Ecto neural progenitor cell (in vitro differentiated cells): Measurements from ENCODE around the gene ASF1B.
"Not testable (repeated sequence)": the region's sequence is repeated elsewhere in the genome, so short reads cannot be mapped to it uniquely, and the experiment has no call there.

ENCODE experiments used
- DNase-seq: peaks from one replicate; pipeline ENCODE4 v3.0.0-alpha.2; 2018; ENCODE audit warnings: low spot score

The ASF1B gene

DNA sequence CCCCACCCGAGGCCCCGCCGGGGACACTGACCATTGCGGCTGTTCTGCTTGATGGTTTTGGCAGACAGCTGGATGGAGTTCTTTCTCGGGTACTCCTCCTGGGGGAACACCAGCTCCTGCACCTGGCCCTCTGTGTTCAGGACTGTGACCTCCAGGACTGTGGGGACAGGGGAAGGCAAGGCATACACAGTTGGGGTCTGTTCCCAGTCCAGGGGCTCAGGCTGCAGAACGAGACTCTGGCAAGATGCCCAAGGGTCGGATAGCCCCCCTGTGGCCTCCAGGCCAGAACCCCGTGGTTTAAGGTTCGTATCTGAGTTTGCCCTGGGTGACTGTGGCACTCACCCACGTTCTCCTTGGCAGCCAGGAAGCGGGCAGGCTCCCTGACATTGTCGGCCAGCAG, 22.7 kb upstream of the ASF1B start:
- DNase-seq, result no peak

DNA sequence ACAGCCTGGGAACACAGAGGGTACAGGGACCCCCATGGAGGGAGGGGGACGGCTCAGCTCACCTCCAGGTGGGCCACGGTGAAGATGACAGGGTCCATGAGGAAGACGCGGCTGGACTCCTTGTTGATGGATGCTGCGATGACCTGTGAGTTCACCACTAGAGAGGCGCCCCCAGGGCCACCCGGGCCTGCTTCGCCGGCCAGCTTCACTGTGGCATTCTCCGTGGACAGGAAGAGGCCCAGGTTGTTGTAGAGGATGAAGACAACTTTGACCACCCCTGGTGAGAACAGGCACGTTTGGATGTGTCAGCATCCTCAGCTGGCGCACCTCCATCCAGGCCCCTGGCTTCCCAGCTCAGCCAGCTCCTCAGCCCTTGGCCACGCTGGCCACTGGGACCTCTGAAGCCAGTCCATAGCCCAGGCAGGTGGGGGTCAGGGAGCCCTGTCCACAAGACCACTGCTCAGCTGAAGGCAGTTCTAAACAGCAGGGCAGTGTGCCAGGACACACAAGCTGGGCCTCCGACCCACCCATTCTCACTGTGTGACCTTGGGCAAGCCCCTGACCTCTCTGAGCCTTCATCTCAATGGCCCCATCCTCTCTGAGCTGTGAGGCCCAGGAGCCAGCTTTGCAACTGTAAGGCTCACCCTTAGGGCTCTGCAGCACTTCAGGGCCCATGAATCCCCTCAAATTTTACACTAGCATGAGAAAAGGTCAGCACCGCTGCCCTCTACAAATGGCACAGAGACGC, 22.1 kb upstream of the ASF1B start:
- no peak for DNase-seq

DNA sequence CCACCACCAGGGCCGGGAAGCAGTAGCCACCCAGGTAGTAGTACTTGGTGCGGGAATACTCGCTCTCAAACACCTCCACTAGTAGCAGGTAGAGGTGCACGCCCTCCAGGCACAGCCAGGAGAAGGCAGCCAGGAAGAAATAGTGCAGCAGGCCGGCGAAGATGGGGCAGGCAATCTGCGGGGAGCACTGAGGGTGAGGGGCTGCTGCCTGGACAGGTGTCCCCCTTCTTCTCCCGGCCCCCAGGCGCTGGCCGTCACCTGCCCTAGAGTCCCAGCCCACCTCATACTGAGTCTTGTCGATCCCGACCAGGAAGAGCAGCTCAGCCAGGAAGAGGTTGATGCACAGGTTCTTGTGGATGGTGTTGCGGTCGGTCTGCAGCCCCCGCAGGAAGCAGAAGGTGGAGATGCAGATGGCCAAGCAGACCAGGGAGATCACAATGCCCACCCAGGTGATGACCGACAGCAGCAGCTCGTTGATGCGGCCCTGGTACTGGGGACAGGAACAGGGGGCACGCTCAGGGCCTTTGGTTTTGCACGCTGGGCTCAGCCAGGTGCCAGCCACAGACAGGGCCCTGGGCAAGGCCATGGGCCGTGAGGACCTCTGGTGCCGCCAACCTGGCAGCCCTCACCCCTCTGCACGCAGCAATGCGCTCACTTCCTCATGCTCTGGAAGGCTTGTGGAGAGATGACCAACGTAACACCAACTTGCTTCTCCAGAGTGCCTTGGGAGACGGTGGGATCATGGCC, 20.8 kb upstream of the ASF1B start:
- DNase-seq, result no peak

DNA sequence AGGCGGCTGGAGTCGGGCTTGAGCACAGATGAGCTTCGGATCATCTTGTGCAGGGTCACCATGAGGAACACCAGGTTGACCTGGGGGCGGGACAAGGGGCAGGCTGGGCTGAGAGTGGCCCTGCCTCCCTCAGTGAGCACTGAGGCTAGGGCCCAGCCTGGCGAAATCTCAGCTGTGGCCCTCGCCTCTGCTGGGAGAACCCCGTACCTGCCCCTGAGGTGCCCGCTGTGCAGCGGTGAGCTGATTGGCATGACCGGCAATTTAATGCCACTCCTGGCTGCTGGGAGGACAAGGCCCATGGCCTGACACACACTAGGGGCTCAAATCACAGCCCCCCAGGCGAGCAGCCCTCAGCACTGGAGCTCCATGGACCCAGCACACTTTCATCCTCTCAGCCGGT, 19.7 kb upstream of the ASF1B start:
- DNase-seq, result no peak

DNA sequence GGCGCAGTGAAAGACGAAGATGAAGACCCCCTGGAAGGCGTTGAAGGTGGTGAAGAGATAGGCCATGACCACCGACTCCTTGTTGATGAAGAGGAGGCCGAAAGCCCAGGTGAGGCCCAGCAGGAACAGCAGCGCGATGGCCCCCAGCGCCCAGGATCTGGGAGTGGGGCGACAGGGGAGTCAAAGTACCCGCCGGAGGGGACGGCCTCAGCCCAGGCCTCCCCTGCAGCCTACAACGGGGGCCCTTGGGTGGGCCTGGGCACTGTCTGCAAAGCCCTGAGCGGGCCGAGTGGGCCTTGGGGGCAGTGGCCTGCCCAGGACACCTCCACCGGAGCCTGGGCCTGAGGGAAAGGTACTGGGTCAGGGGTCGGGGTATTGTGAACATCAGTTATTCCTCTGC, 19.0 kb upstream of the ASF1B start:
- no peak for DNase-seq

DNA sequence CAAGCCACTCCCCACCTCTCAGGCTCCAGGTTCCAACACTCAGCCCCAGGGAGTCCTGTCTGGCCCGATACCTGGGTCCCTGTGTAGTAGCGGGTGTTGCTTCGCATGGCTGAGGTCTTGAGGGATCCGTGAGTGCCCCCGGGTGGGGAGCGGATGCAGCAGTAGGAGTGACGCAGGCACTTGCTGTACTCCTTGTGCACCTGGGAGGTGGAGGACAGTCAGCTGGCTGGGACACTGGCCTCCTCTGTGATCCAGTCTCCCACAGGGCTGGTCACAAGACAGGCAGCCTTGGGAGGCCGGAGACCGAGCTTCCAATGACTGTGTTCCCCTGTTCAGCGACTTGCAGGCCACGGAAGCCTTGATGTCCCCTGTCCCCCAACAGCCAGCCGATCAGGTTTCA, 16.3 kb upstream of the ASF1B start:
- DNase-seq, result no peak

DNA sequence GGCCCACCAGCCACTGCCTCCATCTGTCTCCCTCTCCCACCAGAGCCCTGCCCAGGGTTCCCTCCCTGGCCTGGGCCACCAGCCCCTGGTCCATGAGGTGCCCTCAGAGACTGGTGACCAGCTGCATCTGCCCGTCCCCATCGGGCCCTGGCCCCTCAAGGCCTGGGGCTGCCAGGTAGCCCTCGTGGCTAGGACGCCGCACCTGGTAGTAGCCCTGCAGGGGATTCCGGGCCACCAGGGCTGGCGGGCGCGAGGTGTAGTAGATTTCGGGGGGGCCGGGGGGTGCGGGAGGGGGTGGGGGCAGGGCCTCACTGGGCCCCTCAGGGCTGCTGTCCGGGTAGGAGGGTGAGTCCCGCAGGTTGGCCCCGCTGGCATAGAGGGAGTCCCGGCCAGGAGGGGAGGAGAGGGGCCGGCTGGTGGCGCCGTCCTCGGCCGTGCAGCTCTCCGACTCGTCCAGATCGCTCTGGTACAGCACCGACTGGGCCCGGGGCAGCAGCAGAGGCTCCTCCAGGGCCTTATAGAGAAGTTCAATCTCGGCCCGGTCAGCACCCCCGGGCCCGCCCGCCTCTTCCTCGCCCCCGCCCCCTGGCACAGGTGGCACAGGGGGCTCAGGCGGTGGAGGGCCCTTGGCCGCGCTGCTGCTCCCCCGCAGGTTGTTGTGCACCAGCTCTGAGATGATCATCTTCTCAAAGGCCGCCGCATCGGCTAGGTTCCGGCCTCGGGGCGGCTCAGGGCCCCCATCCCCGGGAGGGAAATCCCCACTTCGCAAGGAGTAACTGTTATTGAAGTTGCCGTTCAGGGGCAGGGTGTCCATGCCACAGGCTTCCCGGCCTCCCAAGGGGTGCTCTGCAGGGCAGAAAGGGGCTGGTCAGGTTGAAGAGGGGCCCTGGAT, 14.6 kb upstream of the ASF1B start:
- no peak for DNase-seq

DNA sequence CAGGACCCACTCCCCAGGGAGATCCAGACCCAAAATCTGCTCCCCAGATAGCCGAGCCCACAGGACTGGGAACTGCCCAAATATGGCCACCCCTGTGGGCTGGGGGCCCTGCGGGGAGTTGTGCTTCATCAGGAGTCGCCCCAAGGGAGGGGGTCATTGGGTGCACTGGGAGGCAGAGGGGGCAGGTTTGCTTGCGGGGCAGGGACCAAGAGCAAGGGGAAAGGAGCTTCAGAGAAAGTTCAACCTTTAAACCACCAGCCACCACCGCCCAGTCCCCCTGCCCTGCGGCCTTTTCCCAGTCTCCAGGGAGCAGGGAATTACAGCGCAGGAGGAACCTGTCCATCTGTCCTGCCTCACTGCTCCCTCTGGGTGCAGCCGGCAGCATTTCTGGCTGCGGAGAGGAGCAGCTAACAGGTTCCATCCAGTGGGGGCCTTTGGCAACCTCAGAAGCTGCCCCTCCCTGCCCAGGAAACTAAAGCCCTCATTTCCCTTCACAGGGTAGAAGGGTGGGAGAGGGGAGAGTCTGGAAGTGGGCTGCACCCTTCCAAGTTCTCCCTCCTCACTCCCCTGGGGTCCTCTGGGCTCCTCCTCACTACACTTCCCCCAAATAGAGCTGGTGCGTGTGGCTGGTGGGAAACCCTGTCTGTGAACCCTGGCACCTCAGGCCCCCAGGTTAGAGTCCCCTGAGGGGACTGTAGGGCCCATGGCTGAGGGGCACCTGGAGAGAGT, 13.8 kb upstream of the ASF1B start:
- no peak for DNase-seq

DNA sequence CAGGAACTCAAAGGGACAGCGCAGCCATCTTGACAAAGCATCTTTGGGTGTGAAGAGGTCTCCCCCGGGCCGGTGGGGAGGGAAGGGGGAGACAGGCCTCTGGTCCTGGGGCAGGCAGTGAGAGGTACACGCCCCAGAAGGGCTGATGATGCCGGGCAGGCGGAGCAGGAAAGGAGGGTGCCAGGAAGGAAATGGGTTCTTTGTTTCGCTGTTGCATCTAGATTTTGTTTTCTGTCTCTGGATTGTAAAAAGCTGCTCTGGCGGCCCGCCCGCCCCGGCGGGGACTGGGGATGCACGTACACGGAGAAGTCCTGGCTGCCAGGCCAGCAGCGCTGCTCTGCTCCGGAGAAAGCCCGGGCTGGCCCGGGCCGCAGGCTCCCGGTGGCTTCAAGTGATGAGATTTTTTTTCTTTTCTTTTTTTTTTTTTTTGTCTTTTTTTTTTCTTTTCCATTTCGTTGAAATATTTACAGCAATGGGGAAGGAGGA, 13.2 kb upstream of the ASF1B start:
- no peak for DNase-seq

DNA sequence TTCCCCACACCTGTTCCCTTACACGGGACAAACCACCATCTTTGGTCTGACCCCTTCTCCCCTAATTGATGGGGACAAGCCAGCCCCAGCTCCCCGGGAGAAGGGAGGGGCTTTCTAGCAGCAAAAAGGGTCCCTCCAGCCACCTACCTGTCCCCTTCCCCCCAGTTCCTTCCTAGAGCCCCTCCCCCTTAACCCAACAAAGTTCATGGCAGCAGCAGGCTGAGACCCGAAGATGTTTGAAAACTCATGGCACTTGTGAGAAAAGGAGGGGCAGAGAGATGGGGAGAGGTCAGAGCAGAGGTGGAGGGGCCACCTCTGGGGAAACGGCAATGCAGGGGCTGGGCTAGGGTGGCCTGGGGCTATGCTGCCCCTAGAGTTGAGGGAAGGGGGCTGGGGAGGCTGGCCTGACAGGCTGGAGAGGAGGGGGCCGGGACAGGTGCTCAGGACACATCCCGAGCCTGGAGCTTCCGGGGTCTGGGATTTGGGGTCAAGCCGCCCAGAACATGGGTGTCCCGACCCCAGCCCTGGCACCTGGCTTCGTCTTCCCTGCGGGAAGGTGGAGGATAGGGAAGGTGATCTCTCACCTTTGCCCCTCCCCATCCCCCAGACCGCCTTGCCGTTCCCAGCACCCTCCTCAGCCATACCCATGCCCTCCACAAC, 12.5 kb upstream of the ASF1B start:
- DNase-seq, result no peak

DNA sequence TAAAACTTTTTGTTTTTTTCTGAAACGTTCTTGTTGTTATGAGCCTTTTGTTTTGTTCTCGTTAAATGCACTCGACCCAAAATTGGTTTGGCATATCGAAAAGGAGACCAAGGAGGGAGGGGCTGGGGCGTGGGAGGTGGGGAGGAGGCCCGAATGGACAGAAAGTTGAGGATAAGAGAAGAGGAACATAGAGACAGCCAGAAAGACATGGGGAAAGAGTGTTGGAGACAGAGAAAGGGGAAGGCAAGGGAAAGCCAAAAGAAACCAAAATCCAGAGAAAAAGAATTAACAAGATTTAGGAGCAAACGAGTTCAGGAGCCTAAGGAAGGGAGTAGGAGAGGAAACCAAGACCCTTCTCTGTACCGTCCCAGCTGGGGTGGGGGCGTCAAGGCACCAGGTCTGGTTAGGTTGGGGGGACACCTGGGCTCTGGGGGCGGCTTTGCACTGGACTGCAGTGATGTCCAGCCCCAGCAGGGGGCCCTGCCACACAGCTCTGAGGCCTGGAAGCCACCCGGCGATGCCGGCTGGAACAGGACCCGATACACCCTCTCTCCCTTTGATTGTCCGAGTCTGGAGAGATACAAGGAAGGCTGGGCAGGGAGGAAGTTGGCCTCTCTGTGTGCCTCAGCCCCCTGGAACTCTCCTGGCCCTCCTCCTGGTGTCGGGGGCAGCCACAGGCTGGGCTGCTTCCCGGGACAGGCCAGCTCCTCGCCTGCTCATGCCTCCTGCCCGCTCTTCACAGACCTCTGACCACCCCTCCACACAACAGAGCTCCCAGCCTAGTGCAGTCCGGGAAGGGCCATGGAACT, 11.6 kb upstream of the ASF1B start:
- DNase-seq, result peak; percentile 75

DNA sequence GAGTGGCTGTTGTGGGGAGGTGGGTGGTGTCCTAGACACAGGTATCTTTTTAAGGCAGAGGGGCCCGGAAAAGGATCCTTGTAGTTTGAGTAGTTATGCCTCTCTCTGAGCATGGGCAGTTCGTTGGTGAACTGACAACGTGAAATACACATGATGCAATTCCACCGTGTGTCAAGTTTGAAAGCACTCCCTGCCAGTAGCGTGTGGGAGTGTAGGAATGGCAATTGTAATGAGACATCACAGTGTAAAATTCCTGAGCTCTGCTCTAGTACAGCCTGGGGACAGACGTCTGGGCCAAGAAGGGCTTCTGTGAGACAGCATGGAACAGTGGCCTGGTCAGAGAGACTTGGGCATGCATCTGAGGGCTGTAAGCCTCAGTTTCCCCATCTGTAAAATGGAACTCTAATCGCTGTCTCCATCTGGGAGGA, 10.4 kb upstream of the ASF1B start:
- no peak for DNase-seq

DNA sequence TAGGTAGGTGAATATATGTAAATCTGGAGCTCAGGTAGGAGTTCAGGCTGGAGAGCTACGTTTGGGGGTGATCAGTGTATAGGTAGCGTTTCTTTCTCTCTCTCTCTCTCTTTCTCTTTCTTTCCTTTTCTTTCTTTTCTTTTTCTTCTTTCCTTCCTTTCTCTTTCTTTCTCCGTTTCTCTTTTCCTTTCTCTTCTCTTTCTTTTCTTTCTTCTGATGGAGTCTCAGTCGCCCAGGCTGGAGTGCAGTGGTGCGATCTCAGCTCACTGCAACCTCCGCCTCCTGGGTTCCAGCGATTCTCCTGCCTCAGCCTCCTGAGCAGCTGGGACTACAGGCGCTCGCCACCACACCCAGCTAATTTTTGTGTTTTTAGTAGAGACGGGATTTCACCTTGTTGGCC, 9.8 kb upstream of the ASF1B start:
- DNase-seq, result not testable (repeated sequence)

DNA sequence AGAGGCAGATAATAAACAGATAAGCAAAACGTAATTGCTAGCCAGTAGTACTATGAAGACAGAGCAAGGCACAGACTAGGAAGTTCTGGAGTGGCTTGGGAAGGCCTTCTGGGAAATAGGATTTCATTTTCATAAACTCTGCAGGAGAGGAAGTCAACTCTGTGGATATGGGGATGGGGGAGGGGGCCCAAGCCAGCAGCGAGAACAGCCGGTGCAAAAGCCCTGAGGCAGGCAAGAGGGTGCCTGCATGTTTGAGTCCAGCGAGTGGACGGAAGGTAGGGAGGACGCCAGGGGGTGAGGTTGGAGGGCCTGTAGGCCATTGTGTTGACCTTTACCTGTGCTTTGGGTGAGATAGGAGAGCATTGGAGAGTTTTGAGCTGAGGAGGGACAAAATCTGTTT, 9.0 kb upstream of the ASF1B start:
- no peak for DNase-seq

DNA sequence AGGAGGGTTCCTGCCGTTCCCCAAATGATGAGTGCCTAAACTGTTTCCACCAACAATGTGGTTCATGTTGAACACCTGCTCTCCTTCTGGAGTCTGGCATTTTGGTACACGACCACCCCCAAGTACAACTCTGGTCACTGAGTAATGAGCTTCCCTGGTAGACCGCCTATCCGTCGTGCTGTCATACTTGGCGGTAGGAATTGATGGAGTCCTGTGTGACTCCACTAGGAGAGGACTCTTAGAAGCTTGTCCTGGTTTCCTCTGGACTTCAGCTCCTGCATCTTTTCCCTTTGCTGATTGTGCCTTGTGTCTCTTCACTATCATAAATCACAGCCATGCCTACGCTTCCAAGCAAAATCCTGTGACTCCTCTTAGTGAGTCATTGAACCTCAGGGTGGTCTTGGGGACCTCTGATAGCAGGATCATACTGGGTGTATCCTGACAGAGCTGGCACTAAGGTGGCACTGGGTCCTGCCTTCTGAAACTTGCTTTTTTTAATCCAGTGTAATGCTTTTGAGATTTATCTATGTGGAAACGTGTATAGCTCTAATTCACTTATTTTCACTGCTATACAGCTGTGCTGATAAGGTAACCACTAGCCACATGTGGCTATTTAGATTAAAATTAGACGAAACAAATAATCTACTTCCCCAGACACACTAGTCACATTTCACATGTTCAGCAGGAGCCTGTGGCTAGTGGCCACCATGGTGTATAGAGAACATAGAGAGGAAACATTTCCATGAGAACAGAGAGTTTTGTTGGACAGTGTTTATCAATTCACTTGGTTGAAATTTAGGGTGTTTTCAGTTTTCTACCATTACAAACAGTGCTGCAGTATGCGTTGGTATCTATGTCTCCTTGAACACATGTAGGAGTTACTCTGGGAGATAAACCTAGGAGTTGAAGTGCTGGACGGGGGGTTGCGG, 6.1 kb upstream of the ASF1B start:
- no peak for DNase-seq

DNA sequence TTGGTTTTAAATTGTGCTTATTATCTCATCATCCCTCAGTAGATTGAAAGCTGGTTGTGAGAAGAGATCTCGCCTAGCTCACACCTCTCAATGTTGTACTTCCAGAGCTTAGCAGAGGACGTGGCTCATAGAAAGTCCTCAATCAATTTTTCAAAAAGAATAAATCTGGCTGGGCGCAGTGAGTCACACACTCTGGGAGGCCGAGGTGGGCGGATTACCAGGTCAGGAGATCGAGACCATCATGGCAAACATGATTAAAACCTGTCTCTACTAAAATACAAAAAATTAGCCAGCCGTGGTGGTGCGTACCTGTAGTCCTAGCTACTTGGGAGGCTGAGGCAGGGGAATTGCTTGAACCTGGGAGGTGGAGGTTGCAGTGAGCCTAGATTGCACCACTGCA, 4.7 kb upstream of the ASF1B start:
- no peak for DNase-seq

DNA sequence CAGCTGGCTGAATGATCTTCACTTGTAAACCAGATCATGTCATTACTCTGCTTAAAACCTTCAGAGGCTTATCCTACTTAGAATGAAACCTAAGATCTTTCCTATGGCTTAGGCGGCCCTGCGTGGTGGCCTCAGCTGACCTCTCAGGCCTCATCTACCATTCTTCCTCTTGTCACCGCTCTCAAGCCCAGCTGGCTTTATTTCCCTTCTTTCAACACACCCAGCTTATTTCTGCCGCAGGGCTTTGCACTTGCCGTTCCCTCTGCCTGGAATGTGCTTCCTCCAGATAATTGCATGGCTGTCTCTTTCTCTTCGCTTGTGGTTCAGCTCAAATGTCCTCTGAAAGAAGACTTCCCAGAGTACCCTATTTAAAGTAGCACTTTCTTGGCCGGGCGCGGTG, 3.6 kb upstream of the ASF1B start:
- peak; percentile 73 for DNase-seq

DNA sequence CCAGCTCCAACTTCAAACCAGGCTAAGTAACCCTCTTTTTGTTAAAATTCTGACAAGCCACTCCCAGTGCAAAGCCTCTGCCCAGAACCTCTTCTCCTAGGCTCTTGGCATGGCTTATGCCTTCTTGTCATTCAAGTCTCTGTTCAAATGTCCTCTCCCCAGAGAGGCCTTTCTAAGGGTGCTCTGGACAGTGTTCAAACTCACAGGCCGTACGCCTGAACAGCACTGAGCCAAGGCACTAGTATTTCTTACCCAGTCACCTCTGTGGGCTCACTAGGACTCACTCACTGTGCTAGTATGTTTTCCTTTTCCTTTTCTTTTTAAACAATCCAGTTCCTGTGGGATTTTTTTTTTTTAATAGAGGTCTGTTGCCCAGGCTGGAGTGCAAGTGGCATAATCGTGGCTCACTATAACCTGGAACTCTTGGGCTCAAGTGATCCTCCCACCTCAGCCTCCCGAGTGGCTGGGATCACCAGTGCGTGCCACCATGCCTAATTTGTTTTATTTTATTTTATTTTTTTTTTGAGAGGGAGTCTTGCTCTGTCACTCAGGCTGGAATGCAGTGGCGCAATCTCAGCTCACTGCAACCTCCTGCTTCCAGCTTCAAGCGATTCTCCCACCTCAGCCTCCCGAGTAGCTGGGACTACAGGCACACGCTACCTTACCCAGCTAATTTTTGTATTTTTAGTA, 2.3 kb upstream of the ASF1B start:
- DNase-seq, result no peak
